NB4 (cell line): ENCODE measurements around the gene IFI27L1.
A peak's percentile ranks its signal among the peaks of the same experiment; 100 is the strongest.

Experiments used
- POLR2A ChIP-seq: IDR thresholded peaks from 2 replicates; pipeline ENCODE4 v1.6.1; 2011; ENCODE audit warnings: mild to moderate bottlenecking; ENCODE audit not compliant: insufficient read length; ENCODE audit errors: extremely low read depth
- TF ChIP-seq, protein P1 (sequence below): IDR thresholded peaks from one replicate; pipeline ENCODE4 v1.5.1; 2012; ENCODE audit warnings: low read depth, low read length

- TF ChIP-seq POLR2A: no peak
- TF ChIP-seq, protein P1, sequence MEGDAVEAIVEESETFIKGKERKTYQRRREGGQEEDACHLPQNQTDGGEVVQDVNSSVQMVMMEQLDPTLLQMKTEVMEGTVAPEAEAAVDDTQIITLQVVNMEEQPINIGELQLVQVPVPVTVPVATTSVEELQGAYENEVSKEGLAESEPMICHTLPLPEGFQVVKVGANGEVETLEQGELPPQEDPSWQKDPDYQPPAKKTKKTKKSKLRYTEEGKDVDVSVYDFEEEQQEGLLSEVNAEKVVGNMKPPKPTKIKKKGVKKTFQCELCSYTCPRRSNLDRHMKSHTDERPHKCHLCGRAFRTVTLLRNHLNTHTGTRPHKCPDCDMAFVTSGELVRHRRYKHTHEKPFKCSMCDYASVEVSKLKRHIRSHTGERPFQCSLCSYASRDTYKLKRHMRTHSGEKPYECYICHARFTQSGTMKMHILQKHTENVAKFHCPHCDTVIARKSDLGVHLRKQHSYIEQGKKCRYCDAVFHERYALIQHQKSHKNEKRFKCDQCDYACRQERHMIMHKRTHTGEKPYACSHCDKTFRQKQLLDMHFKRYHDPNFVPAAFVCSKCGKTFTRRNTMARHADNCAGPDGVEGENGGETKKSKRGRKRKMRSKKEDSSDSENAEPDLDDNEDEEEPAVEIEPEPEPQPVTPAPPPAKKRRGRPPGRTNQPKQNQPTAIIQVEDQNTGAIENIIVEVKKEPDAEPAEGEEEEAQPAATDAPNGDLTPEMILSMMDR: peak; percentile 19
Measured at GRCh38 chr14:94051115-94051514, 30.0 kb upstream of the IFI27L1 start.
